Transverse colon (tissue), 4 donors: Measurements from ENCODE around the gene GABRQ. TPM values are rescaled to one million over a fixed set of nuclear protein-coding genes. Genes with fewer than 3 reads are reported as not detected.

Source experiments
- total RNA-seq, 4 donors: library from RNA; depleted of rRNA; stranded (reverse); fragments of >200 nt; gene quantifications; one replicate each; pipeline ENCODE4 v1.1.0, GENCODE V29; 2016

GABRQ gene
- total RNA-seq, 4 donors from 2014 or later: not detected

Other genes starting within 250 kb of the GABRQ start
- gene GABRA3, start 186.6 kb upstream of the GABRQ start, total RNA-seq: under 1 TPM in 1 of 4 donors, not detected in 3; 0.16 TPM
- gene MAGEA3, start 60.9 kb downstream of the GABRQ start, total RNA-seq: not detected
- gene CSAG2, start 71.4 kb downstream of the GABRQ start, total RNA-seq: not detected
- not detected for gene MAGEA2B, start 76.7 kb downstream of the GABRQ start, total RNA-seq
- not detected for gene CSAG1, start 95.8 kb downstream of the GABRQ start, total RNA-seq
- gene MAGEA12, start 95.9 kb downstream of the GABRQ start, total RNA-seq: not detected
- not detected for gene MAGEA2, start 115.9 kb downstream of the GABRQ start, total RNA-seq
- not detected for gene CSAG3, start 121.3 kb downstream of the GABRQ start, total RNA-seq
- gene MAGEA6, start 131.8 kb downstream of the GABRQ start, total RNA-seq: not detected
- gene CETN2, start 192.9 kb downstream of the GABRQ start, total RNA-seq: 10 to 100 TPM in 2 of 4 donors, 1 to 10 TPM in 2; 3.4 to 14.6 (median 10.4) TPM
- gene NSDHL, start 193.2 kb downstream of the GABRQ start, total RNA-seq: 10 to 100 TPM in 2 of 4 donors, 1 to 10 TPM in 2; 1.4 to 21.0 (median 13.5) TPM